Activated naive CD4-positive, alpha-beta T cell treated with anti-CD3 and anti-CD28 coated beads, Interleukin-2, amount 50 U/mL, for 24 hours (primary cell): Measurements from ENCODE around the gene ALOX5.
"Not testable (repeated sequence)": the region's sequence is repeated elsewhere in the genome, so short reads cannot be mapped to it uniquely, and the experiment has no call there.

Experiments used
- H3K27ac Mint-ChIP-seq: one replicate; pipeline ENCODE4 v1.8.0; 2021; ENCODE audit warnings: mild to moderate bottlenecking, mixed read lengths
- H3K27me3 Mint-ChIP-seq: one replicate; pipeline ENCODE4 v1.8.0; 2021; ENCODE audit warnings: mixed read lengths
- H3K36me3 Mint-ChIP-seq: one replicate; pipeline ENCODE4 v1.8.0; 2021; ENCODE audit warnings: mixed read lengths
- H3K4me1 Mint-ChIP-seq: one replicate; pipeline ENCODE4 v1.8.0; 2021; ENCODE audit warnings: mixed read lengths
- H3K4me3 Mint-ChIP-seq: one replicate; pipeline ENCODE4 v1.8.0; 2021; ENCODE audit warnings: mild to moderate bottlenecking, mixed read lengths
- H3K9me3 Mint-ChIP-seq: one replicate; pipeline ENCODE4 v1.8.0; 2021; ENCODE audit warnings: mixed read lengths

ALOX5 gene

GRCh38 chr10:45410807-45411606 lies 37.0 kb downstream of the ALOX5 start:
- Mint-ChIP-seq H3K4me1 (no peaks in the 10 kb centered on the region), H3K27me3 (peaks cover 5% of the 10 kb centered on the region), H3K9me3 (no peaks in the 10 kb centered on the region), H3K4me3 (no peak overlapping the region), H3K27ac (no peak overlapping the region), H3K36me3 (no peaks in the 10 kb centered on the region)

GRCh38 chr10:45411607-45411940 lies 37.6 kb downstream of the ALOX5 start:
- H3K9me3 Mint-ChIP-seq: no peaks in the 10 kb centered on the region
- H3K36me3 Mint-ChIP-seq: no peaks in the 10 kb centered on the region
- H3K4me3 Mint-ChIP-seq: no peak overlapping the region
- no peaks in the 10 kb centered on the region for H3K4me1 Mint-ChIP-seq
- no peak overlapping the region for H3K27ac Mint-ChIP-seq
- peaks cover 5% of the 10 kb centered on the region for H3K27me3 Mint-ChIP-seq

DNA sequence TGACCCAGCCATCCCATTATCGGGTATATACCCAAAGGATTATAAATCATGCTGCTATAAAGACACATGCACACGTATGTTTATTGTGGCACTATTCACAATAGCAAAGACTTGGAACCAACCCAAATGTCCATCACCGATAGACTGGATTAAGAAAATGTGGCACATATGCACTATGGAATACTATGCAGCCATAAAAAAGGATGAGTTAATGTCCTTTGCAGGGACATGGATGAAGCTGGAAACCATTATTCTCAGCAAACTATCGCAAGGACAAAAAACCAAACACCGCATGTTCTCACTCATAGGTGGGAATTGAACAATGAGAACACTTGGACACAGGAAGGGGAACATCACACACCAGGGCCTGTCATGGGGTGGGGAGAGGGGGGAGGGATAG lies 41.0 kb downstream of the ALOX5 start:
- not testable (repeated sequence) for H3K27ac Mint-ChIP-seq, H3K27me3 Mint-ChIP-seq, H3K9me3 Mint-ChIP-seq, H3K4me3 Mint-ChIP-seq, H3K36me3 Mint-ChIP-seq
- H3K4me1 Mint-ChIP-seq: peaks cover 22% of the 10 kb centered on the region

GRCh38 chr10:45416603-45417002 lies 42.6 kb downstream of the ALOX5 start:
- Mint-ChIP-seq H3K27ac (no peak overlapping the region), H3K9me3 (no peaks in the 10 kb centered on the region), H3K27me3 (no peaks in the 10 kb centered on the region), H3K36me3 (no peaks in the 10 kb centered on the region), H3K4me3 (no peak overlapping the region), H3K4me1 (peaks cover 36% of the 10 kb centered on the region)

- no peaks in the 10 kb centered on the region for H3K36me3 Mint-ChIP-seq
- H3K9me3 Mint-ChIP-seq: no peaks in the 10 kb centered on the region
- H3K27ac Mint-ChIP-seq: no peak overlapping the region
- H3K27me3 Mint-ChIP-seq: no peaks in the 10 kb centered on the region
- peak overlapping the region; percentile 69 for H3K4me3 Mint-ChIP-seq
- peaks cover 47% of the 10 kb centered on the region for H3K4me1 Mint-ChIP-seq
These were observed 43.7 kb downstream of the ALOX5 start for GRCh38 chr10:45417746-45418145.

GRCh38 chr10:45418417-45418848 lies 44.4 kb downstream of the ALOX5 start:
- H3K4me3 Mint-ChIP-seq: peak overlapping the region; percentile 94
- no peaks in the 10 kb centered on the region for H3K9me3 Mint-ChIP-seq

DNA sequence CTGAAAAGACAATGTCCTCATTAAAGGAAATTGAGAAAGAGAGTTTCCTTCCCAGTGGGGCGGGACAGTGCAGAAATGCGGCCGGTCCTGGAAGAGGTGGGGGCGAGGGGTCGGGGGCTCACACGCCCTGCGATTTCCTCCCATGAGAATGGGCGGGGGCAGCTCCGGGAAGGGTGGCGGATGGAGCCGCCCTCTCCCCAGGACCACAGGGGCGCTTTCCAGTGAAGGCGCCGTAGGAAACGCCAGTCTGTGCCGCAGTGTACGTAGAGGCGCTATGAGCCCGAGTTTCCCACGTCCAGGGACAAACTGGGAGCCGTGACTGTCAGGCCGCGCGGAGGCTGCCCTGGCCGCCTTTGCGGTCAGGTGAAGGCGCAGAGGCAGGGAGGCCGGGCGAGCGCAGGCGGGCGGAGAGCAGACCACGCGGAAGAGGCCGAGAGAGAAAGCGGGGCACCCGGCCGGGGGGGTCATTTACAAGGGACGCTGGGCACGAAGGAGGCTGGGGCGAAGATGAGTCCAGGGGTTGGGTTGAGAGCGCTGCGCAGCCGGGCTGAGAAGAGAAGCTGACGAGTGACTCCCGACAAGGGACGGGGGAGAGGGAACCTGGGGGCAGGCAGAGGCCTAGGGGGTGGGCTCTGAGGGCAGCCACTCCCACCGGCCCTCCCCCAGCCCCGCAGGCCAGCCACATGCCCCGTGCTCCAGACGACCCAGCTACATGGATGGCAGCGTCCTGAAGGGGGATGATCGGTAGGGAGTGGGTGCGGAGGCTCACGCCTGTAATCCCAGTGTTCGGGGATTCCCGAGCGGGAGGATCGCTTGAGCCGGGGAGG lies 45.0 kb downstream of the ALOX5 start:
- Mint-ChIP-seq H3K36me3 (no peaks in the 10 kb centered on the region), H3K9me3 (no peaks in the 10 kb centered on the region), H3K4me3 (peak overlapping the region; percentile 94), H3K27ac (peak overlapping the region; percentile 93), H3K4me1 (peaks cover 49% of the 10 kb centered on the region), H3K27me3 (no peaks in the 10 kb centered on the region)

More at GRCh38 chr10:45418417-45418848, 44.4 kb downstream of the ALOX5 start:
- Mint-ChIP-seq H3K36me3 (no peaks in the 10 kb centered on the region), H3K27ac (peak overlapping the region; percentile 93), H3K27me3 (no peaks in the 10 kb centered on the region), H3K4me1 (peaks cover 49% of the 10 kb centered on the region)

GRCh38 chr10:45419676-45420025 lies 45.6 kb downstream of the ALOX5 start:
- H3K4me1 Mint-ChIP-seq: peaks cover 52% of the 10 kb centered on the region
- H3K9me3 Mint-ChIP-seq: no peaks in the 10 kb centered on the region

DNA sequence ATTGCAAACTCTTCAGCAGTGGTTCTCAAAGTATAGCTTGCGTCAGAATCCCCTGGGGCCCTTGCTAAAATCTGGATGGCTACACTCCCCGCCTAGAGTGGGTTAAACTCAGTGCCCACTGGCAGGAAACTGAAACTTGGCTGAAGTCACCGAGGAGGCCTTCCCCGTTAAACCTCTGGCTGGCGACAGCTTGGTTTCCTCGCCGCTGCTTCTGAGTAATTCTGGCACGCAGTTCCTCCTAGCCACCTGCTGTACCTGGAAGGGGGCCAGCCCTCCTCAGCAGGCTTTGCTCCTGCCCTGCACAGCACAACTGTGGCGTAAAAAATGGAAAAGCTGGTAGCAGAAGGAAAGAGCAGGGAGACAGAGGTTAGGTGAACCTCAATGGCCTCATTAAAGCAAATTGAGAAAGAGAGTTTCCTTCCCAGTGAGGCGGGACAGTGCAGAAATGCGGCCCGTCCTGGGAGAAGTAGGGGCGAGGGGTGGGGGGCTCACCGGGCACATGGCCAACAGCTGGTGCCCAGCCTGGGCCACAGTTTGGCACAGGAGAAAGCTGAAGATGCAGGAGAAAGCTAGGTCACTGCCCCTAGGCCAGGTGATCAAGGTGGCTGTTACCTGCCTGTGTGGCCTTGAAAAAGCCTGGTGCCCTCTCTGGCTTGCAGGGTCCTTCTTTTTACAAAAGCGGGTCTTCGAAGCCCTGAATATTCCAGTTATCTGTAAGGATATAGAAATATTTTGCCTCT lies 46.6 kb downstream of the ALOX5 start:
- Mint-ChIP-seq H3K27ac (peak overlapping the region; percentile 87), H3K4me3 (peak overlapping the region; percentile 94), H3K36me3 (no peaks in the 10 kb centered on the region), H3K9me3 (no peaks in the 10 kb centered on the region), H3K4me1 (peaks cover 52% of the 10 kb centered on the region), H3K27me3 (no peaks in the 10 kb centered on the region)

More at GRCh38 chr10:45419676-45420025, 45.6 kb downstream of the ALOX5 start:
- Mint-ChIP-seq H3K27ac (peak overlapping the region; percentile 93), H3K36me3 (no peaks in the 10 kb centered on the region), H3K4me3 (peak overlapping the region; percentile 94), H3K27me3 (no peaks in the 10 kb centered on the region)

GRCh38 chr10:45421221-45422097 lies 47.4 kb downstream of the ALOX5 start:
- Mint-ChIP-seq H3K4me1 (peaks cover 55% of the 10 kb centered on the region), H3K9me3 (no peaks in the 10 kb centered on the region), H3K27me3 (no peaks in the 10 kb centered on the region), H3K36me3 (no peaks in the 10 kb centered on the region), H3K27ac (peak overlapping the region; percentile 32), H3K4me3 (peak overlapping the region; percentile 56)

DNA sequence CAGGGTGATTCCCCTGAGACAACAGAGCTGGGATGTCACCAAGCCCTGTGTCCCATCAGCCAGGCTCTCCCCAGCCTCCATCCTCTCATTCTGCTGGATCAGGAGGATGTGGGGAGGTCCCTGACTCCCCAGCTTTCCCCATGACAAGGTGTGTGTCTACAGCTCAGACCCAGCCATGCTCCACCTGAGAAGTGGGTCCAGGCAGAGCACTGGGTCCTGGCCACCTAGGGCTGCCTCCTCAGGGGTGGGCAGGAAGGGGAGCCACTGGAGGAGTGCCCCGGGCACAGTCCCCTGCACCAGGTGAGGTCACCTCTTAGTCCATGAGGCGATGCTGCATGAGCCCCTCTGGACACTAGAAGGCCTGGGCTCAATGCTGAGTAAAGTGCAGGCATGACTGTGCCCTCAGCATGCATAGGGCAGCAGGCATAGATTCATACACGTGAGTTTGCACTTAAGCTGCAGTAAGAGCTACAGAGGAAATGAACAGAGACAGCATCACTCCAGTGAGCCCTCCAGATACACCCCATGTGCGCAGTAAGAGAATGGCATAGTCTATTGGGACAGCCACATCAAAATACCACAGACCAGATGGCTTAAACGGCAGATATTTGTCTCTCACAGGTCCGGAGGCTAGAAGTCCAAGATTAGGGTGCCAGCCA lies 48.3 kb downstream of the ALOX5 start:
- Mint-ChIP-seq H3K4me1 (peaks cover 56% of the 10 kb centered on the region), H3K27me3 (no peaks in the 10 kb centered on the region), H3K4me3 (no peak overlapping the region), H3K9me3 (no peaks in the 10 kb centered on the region), H3K36me3 (no peaks in the 10 kb centered on the region), H3K27ac (peak overlapping the region; percentile 12)

GRCh38 chr10:45422866-45423659 lies 49.0 kb downstream of the ALOX5 start:
- H3K27me3 Mint-ChIP-seq: no peaks in the 10 kb centered on the region
- peaks cover 53% of the 10 kb centered on the region for H3K4me1 Mint-ChIP-seq
- H3K27ac Mint-ChIP-seq: peak overlapping the region; percentile 12
- H3K9me3 Mint-ChIP-seq: no peaks in the 10 kb centered on the region
- no peak overlapping the region for H3K4me3 Mint-ChIP-seq
- no peaks in the 10 kb centered on the region for H3K36me3 Mint-ChIP-seq

GRCh38 chr10:45423976-45424499 lies 50.0 kb downstream of the ALOX5 start:
- H3K4me1 Mint-ChIP-seq: peaks cover 45% of the 10 kb centered on the region
- H3K27ac Mint-ChIP-seq: no peak overlapping the region
- H3K36me3 Mint-ChIP-seq: no peaks in the 10 kb centered on the region

More at GRCh38 chr10:45423976-45424499, 50.0 kb downstream of the ALOX5 start:
- H3K9me3 Mint-ChIP-seq: no peaks in the 10 kb centered on the region
- no peak overlapping the region for H3K4me3 Mint-ChIP-seq
- H3K27me3 Mint-ChIP-seq: no peaks in the 10 kb centered on the region
